Measurements from ENCODE around the gene ODAD3.
"Not testable (repeated sequence)": the region's sequence is repeated elsewhere in the genome, so short reads cannot be mapped to it uniquely, and the experiment has no call there.

The ODAD3 gene

DNA sequence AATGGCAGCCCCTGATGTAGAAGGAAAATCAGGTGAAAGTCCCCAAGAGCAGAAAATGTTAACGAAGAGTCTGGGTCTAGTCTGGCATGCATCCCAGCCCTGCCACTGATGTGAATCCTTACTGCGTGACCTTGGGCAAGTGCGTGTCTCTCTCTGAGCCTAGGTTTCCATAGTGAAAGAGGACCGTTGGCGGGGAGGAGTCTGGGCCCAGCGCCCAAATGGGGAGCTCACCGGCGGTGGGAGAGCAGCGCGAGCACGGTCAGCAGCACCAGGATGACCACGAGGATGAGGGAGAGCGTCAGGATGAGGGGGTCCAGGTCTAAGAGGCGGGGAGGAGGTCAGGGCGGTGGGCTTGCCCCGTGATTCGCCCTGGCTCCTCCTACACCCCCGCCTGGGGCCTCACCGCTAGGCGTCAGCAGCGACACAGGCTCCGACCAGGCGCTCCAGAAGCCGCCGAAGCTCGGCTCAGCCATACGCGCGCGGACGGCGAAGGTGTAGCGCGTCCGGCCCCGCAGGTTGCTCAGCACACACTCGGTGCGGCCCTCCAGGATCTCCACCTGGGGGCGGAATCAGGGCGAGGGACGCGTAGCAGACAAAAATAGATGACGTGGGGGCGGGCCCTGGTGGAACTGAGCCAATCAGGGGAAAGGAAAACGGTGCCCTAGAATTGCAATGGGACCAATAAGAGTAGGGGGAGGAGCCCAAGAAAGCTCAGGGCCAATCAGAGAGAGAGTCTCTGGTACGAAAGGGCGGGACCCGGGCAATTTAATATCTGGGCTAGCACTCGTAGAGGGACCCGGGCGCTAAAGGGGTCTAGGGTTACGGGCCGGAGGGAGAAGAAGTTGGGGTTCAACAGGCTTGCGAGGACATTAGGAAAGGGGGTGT lies 54.0 kb downstream of the ODAD3 start:
- Histone ChIP-seq H3K27ac (peak overlapping the region; percentile 74), H3K27me3 (replicated peaks) (no peaks in the 10 kb centered on the region), H3K4me3 (ENCODE audit: low read depth, low read length) (peak overlapping the region; percentile 77), H3K36me3 (replicated peaks) (no peaks in the 10 kb centered on the region)
- peak; percentile 97 for DNase-seq
- in situ Hi-C loops (cut with HindIII; ENCODE audit: low pct_ligation_motif_present, low sequenced_read_pairs): no loop called here
- TF ChIP-seq, protein P1, sequence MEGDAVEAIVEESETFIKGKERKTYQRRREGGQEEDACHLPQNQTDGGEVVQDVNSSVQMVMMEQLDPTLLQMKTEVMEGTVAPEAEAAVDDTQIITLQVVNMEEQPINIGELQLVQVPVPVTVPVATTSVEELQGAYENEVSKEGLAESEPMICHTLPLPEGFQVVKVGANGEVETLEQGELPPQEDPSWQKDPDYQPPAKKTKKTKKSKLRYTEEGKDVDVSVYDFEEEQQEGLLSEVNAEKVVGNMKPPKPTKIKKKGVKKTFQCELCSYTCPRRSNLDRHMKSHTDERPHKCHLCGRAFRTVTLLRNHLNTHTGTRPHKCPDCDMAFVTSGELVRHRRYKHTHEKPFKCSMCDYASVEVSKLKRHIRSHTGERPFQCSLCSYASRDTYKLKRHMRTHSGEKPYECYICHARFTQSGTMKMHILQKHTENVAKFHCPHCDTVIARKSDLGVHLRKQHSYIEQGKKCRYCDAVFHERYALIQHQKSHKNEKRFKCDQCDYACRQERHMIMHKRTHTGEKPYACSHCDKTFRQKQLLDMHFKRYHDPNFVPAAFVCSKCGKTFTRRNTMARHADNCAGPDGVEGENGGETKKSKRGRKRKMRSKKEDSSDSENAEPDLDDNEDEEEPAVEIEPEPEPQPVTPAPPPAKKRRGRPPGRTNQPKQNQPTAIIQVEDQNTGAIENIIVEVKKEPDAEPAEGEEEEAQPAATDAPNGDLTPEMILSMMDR (IDR thresholded peaks at IDR 0.05; ENCODE audit: low read depth, low read length, missing control alignments): peak; percentile 77

- DNase-seq: no peak
- Histone ChIP-seq H3K27ac (no peak overlapping the region), H3K36me3 (replicated peaks) (no peaks in the 10 kb centered on the region), H3K27me3 (replicated peaks) (no peaks in the 10 kb centered on the region), H3K4me3 (ENCODE audit: low read depth, low read length) (no peak overlapping the region)
- TF ChIP-seq, protein P1 (IDR thresholded peaks at IDR 0.05; ENCODE audit: low read depth, low read length, missing control alignments): no peak
- in situ Hi-C loops (cut with HindIII; ENCODE audit: low pct_ligation_motif_present, low sequenced_read_pairs): no loop called here
Measured at GRCh38 chr19:11379857-11380350, 55.0 kb downstream of the ODAD3 start.

DNA sequence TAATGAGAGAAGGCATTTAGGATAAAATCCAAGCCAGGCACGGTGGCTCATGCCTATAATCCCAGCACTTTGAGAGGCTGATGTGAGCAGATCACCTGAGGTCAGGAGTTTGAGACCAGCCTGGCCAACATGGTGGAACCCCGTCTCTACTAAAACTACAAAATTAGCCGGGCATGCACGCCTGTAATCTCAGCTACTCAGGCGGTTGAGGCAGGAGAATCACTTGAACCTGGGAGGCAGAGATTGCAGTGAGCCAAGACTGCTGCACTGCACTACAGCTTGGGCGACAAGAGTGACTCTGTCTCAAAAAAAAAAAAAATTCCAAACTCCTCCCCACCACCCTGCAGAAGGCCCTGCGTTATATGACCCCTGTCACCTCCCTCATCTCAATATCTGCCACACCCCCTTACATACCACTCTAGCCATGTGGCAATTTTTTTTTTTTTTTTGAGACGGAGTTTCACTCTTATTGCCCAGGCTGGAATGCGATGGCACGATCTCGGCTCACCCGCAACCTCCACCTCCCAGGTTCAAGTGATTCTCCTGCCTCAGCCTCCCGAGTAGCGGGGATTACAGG lies 55.6 kb downstream of the ODAD3 start:
- H3K27me3 ChIP-seq (replicated peaks); in situ Hi-C loops (cut with HindIII; ENCODE audit: low pct_ligation_motif_present, low sequenced_read_pairs); H3K36me3 ChIP-seq (replicated peaks); H3K4me3 ChIP-seq (ENCODE audit: low read depth, low read length); DNase-seq; H3K27ac ChIP-seq: not testable (repeated sequence)

DNA sequence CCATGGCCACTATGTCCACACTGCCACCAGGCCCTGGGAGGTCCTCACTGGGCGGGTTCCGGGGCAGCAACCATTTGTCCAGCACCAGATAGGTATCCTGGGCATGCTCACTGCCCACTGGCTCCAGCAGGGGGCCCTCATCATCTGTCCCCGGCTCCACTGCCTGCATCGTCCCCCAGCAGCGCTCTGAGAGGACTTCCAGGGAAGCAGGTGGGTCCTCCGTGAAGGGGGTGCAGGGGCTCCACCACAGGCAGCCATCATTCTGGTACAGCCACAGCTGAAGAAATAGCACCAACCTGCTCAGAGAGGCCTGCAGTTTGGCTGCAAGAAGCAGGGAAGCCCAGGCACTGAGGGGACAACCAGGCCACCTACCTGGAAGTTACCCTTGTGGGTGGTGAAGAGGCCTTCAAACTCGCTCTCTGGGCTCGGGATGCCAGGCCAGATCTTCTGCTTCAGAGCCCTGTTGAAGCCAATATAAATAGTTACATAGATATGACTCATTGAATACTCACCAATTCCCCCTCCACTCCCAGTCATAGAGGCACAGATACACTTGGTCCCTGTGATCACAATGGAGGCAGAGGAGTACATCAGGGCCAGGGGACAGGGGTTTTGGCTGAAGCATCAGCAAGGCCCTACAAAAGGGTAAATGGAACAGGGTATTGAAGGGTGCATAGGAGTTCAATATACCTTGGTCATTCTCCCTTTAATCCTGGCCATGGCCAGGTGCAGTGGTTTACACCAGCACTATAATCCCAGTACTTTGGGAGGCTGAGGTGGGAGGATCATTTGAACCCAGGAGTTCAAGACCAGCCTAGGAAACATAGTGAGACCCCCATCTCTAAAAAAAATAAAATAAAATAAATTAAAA lies 56.4 kb downstream of the ODAD3 start:
- Histone ChIP-seq H3K36me3 (replicated peaks) (no peaks in the 10 kb centered on the region), H3K27me3 (replicated peaks) (no peaks in the 10 kb centered on the region), H3K27ac (peak overlapping the region; percentile 13), H3K4me3 (ENCODE audit: low read depth, low read length) (no peak overlapping the region)
- DNase-seq: peak; percentile 73
- in situ Hi-C loops (cut with HindIII; ENCODE audit: low pct_ligation_motif_present, low sequenced_read_pairs): no loop called here
- TF ChIP-seq, protein P1 (IDR thresholded peaks at IDR 0.05; ENCODE audit: low read depth, low read length, missing control alignments): peak; percentile 64

DNA sequence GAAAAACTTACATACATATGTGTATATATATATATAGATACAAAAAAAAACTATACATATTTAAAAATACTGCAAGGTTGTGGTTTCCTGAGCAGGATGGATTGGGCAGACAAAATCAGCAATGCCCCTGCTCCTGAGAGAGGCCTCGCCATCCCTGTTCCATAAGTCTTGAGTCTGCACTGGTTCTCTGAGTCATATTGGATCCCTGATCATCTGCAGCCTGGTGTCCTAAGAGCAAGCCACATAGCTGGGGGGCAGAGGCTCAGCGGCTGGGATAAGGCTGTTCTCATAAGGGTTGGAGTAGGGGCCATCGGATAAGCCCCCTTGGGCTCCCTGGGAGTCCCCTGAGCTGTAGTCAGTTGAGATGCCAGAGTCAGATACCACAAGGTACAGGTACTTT lies 57.2 kb downstream of the ODAD3 start:
- H3K27ac ChIP-seq: peak overlapping the region; percentile 13
- in situ Hi-C loops (cut with HindIII; ENCODE audit: low pct_ligation_motif_present, low sequenced_read_pairs): no loop called here
- TF ChIP-seq, protein P1 (IDR thresholded peaks at IDR 0.05; ENCODE audit: low read depth, low read length, missing control alignments): no peak
- H3K36me3 ChIP-seq (replicated peaks): no peaks in the 10 kb centered on the region
- H3K27me3 ChIP-seq (replicated peaks): no peaks in the 10 kb centered on the region
- no peak for DNase-seq
- no peak overlapping the region for H3K4me3 ChIP-seq (ENCODE audit: low read depth, low read length)

Data from brain microvascular endothelial cell (primary cell).